Fibroblast of skin of left biceps (primary cell): ENCODE data around the gene SCNN1A.

Source experiments
- DNase-seq, 2 experiments: peaks; one replicate each; pipeline ENCODE4 v3.0.0-alpha.2; 2013; ENCODE audit warnings: low read depth in 2 of 2

SCNN1A gene

DNA sequence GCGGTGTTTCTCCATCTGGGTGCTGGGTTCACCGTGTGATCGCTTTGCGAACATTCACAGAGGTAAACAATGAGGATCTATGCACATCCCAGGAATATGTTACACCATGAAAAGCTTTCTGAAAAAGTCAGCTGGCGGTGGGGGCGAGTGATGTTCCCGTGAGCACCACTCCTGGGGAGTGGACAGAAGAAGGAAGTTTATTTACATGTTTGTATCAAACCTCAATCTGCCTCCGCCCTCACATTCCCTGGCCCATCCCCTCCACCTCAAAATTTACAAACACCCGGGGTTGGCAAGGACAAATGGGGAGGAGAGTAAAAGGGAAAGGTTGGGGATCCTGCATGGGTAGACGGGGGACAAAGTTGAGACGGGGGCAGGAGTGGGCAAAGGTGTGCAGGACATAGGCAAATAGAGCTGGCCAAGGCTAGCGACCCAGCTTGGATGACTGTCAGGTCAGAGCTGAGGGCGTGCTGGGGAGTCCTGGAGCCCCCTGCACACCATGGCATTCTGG, 40.4 kb downstream of the SCNN1A start:
- DNase-seq, result no peak

DNA sequence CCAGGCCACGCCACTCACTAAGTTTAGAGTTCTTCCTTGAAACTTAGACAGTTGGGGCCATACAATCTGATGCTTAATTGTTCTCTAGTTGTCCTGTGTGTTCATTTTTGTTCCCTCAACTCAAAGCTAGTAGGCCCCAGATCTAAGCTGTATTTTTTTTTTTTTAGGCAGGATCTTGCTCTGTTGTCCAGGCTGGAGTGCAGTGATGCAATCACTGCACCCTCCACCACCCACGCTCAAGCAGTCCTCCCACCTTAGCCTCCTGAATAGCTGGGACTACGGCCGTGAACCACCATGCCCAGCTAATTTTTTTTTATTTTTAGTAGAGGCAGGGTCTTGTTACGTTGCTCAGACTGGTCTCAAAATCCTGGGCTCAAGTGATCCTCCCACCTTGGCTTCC, 41.0 kb downstream of the SCNN1A start:
- no peak for DNase-seq

DNA sequence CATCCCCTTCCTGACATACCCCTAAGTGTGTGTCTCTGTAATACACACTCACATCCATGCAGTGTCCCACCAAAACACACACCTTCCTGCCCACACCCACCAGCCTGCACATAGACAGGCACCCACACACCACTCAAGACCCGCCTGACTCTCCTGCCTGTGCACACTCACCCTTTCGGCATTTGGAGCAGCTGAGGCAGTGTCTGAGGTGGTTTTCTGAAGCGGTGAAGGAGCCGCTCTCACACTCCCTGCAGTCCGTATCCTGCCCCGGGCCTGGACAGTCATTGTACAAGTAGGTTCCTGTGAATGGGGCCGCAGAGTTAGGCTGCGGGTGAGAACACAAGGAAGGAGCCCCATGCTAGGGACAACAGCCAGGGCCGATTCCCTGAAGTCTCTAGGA, 41.8 kb downstream of the SCNN1A start:
- DNase-seq, result no peak

DNA sequence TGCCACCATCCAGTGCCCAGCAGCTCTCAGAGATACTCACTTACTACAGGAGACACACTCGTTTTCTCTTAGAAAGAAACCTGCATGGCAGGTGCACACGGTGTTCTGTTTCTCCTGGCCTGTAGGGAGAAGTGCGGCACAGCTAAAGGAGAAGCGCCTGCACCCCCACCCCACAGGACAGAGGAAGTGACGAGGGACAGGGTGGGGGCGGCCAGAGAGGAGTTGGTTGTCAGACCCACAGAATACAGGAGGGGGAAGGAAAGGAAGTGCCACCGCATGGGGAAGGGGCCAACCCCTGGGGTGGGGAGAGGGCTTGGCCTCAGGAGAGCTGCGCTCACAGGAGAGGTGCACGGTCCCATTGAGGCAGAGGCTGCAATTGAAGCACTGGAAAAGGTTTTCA, 42.3 kb downstream of the SCNN1A start:
- no peak for DNase-seq

DNA sequence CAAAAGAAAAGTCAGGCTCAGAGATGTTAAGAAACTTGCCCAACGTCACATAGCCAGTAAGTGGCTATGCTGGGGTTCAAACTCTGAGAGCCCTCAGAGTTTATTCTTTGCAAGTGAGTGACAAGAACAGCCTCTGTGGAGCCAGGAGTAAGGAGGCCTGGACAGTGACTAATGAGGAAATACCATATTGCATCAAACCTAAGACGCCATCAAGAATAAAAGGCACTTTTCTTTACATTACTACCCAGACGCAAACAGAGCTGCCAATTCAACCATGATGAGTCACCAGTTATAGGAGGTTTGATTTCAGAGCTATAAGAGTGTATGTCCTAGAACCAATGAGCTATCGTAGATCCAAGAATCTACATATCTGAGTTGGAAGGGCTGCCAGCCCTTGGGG, 42.9 kb downstream of the SCNN1A start:
- DNase-seq, result peak; percentile 68 to 73

DNA sequence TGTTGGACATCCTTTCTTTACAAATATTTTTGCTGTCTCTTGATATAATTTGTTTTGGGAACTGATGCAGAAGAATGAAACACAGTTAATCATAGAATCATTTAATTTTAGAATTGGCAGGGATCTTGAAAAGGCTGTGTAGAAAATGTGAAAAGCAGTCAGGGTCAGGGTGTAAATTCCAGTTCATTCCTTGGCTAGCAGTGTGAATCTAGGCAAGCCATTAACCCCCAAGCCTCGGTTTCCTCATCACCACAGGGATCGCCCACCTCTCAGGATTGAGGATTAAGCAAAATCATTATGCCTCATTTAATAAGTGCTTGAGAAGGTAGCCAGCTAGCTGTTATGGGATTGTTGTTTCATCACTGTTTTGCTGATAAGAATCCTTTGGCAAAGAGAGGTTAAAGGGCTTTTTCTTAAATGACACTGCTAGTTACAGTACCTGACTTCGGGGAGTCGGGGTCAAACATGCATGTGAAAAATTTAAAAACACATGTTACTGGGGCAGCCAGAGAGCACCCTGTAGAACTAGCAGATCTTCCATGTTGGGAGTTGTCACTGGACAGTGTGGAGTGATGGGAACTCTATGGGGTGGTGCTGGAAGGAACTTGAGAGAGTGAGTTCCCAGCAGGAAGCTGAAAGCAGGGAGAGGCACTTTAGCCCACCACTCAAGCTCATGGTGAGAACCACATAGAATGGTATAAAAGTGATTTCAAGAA, 44.2 kb downstream of the SCNN1A start:
- DNase-seq, result no peak

DNA sequence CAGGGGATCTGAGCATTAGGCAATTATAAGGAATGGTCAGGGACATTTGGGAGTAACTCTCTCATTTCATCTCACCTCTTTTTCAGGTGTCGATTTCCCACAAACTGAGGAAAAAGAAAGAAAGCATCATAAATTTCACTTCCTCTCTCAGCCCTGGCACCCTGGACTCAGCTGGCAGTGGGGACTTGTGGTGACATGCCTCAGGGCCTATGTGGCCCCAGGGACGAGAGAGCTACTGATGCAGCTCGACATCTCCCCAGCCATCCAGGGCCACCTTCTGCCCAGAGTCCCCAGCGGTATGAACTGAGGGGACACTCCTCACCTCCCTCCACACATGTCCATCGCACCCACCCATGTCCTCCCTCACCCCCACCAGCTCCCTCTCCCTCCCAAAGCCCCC, 45.2 kb downstream of the SCNN1A start:
- DNase-seq, result no peak

DNA sequence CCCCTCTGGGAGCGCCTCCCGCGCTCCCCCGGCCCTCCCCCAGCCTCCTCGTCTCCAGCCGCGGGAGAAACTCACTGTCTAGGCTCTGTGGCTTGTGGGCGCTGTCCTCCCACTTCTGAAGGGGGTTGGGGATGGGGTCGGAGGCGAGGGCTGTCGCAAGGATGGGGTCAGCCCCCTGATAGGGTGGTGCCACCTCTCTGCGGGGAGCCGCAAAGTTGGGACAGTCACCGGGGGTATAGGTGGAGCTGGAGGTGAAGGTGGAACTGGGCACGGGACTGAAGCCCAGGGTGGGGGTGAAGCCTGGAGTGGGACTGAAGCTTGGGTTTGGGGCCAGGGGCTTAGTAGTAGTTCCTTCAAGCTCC, 45.7 kb downstream of the SCNN1A start:
- DNase-seq, result no peak

DNA sequence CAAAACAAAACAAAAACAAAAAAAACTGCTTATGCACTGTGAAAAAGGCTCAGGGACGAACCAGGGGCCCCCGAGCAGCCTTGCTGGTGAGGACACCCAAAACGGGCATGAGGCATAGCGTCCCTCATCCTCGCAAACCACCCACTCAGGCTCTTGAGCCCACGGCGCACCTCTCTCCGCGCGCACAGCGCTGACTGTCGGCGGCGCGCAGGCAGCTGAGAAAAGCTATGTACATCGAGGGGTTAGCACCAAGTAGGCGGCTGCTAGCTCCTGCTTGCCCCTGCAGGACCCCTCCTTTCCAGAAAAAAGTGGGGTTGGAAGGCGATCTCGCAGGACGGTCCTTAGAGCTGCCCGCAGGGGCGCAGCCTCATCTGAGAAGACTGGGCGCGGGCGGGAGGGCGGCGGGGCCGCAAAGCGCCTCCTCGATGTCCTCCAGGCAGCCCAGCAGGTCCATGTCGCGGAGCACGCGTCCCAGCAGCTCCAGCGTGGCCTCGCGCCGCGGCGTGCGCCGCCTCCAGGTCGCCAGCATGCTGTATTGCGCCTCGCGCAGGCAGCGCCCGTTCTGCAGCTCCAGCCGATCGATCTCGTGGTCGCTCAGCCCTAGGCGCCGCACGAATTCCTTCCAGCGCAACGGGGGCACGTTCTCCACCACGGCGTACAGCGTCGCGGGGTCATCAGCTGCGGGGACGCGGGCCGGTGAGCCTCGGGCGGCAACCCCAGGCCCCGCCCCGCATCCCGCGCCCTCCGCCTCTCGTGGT, 46.2 kb downstream of the SCNN1A start:
- no peak for DNase-seq

DNA sequence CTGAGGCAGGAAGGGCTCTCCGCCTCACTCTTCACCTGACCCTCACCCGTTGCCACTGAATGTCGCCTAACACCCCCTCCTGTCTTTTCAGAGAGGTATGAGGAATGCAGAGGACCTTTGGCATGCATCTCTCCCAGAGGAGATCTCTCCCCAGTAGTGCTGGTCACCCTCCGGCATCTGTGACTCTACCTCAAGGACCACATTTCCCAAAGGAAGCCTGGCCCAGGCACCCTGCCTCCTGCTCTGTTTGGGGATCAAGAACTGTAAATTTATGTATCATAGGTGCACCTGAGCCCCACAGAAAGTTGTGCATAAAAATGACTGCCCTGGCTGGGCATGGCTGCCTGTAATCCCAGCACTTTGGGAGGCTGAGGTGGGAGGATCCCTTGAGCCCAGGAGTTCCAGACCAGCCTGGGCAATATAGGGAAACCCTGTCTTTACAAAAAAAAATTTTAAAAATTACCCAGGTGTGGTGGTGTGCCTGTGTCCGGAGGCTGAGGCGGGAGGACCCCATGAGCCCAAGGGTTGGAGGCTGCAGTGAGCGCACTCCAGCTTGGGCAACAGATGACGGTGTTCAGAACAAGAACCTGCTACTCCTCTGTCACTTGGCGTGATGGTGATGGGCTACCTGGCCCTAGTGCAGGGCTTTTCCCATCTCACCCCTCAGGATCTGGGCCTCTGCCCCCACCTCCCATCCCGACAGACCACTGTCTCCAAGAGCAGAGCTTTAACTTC, 47.2 kb downstream of the SCNN1A start:
- no peak for DNase-seq

DNA sequence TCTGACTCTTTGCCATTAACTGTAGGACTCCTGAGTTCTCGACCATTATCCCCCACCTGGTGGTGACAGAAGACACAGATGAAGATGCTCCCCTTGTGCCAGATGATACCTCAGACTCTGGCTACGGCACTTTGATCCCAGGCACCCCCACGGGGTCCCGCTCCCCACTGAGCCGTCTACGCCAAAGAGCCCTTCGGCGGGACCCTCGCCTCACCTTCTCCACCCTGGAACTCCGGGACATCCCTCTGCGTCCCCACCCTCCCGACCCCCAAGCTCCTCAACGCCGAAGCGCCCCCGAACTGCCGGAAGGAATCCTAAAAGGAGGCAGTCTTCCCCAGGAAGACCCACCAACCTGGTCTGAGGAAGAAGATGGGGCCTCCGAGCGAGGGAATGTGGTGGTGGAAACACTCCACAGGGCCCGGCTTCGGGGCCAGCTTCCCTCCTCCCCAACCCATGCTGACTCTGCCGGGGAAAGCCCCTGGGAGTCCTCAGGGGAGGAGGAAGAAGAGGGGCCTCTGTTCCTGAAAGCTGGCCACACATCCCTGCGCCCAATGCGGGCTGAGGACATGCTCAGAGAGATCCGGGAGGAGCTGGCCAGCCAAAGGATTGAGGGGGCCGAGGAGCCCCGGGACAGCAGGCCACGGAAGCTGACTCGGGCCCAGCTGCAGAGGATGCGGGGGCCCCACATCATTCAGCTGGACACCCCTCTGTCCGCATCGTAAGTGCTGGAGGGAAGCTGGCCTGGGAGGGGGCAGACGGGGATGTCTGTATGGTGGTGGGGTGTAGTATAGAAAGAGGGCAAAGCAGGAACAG, 47.9 kb downstream of the SCNN1A start:
- no peak for DNase-seq

DNA sequence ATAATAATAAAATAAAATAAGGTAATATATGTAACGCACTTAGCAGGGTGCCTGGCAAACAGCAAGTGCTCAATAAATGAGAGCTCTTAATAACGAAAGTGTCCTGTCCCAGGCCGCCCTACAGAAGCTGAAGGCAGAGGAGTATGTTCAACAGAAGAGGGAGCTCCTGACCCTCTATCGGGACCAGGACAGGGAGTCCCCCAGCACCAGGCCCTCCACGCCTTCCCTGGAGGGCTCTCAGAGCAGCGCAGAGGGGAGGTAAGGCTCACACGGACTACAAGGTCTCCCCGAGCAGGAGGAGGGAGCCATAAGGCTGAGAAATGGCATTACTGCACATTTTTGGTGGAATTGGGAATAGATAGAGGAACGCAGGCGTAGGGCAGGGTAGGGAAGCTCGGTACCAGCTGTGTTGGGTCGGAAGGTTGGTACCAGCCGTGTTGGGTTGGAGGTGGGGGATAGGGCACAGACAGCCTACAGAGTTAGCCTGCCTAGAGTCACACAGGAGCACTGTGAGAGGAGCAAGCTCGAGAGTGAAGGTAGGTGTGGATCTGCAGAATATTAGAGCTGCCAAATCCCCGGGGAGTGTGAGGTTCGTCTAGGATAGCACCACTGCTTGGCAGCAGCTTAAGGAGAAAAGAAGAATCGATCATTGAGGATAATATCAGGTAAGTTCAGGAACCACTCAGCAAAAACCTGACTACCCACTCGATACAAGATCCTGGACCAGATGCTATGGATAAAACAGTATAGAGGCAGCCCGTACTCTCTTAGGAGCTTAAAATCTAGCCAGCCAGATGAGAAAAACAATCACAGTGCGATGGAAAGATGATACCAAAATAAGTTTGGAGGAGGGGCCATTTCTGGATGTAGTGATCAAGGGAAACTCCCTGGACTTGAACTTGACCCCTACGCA, 48.8 kb downstream of the SCNN1A start:
- DNase-seq, result peak in 1 of 2 experiments; percentile 34

DNA sequence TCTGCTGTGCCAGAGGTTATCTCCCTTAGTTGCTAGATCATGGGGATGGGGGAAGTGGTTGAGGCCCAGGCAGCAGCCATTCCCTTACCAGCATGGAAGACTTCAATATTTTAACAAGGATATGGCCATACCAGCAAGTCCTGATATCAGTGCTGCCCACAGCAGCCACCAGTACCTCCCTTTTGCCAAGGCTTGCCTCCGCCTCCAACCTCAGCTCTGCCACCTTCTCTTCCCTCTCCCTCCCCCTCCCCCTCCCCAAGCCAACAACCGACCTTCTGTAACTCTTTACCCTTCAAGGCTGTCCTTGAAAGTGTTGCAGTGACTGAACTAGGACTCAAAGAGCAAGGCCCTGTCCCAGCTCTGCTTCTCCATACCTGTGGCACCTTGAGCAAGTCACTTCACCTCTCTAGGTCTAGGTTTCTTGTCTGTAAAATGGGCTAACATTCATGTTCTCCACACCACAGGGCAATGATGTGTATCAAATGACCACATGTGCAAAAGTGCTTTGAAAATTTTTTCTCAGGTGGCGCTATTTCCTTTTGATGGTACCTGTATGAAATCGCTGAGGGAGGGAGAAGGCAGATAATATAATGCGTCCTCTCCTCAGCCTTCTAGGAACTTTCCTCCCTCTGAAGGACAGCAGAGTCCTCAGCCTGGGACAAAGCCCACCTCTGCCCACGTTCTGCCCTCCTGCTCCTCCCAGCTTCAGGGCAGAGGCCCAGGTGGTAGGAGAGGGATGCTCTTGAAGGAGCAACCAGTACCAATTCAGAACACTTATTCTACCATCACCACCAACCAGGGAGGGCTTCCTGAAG, 50.2 kb downstream of the SCNN1A start:
- DNase-seq, result no peak

DNA sequence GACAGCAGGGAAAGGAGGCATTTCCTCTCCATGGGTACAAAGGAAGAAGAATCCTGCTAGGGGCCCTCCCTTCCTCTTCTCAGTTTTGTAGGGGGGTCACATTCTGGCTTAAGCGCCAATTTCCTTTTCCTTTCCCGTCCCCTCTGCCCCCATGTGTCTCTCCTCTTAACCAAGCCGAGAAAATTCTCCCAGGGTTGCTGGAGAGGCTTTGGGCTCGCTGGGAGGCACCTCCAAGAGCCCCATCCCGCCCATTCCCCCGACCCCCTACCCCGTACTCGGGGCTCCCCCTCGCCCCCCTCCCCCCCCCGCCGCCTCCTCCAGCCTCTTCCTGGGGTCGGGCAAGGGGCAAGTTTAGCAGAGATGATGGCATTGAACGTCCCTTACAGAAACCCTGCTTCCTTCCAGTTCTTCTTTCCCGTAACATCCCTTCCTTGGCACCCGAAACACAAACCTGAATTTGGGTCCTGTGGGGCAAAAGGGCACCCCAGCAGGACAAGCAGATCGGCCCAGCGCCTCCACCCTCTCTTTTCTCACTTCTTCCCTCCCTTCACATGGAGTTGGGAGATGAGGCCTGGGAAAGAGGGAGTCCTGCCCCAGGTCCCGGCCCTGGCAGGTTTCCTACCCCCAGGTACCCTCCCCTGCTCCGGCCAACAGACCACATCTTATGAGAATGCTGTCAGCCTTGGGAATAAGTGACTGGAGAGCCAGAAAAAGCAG, 51.2 kb downstream of the SCNN1A start:
- no peak for DNase-seq

DNA sequence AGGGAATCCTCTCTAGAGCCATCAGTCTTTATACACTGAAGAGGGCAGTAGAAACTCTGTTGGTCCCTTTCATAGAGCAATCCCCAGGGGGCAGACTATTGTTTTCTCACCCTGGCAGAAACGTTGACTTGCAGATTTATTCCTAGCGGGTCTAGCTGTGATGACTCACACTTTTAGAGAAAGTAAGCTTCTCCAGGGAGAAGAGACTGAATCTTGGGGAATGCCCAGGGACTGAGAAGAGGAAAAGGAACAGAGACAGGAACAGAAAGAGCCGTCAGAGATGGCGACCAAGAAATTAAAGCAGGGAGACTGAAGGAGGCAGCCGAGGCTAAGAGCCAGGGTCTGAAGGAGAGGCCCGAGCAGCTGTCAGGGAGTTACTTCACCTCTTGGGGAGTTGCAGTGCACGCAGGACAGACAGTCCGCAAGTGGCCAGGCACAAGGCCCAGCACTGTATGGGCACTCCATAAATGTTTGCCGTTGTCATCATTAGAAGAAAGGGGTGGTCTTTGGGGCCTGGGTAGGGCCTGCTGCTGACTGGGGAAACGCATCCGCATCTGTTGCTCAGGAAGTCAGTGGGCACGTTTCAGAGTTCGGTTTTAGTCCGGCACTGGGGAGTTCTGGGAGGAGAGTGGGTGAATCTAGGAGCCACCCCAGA, 51.9 kb downstream of the SCNN1A start:
- DNase-seq, result peak; percentile 81 to 84

DNA sequence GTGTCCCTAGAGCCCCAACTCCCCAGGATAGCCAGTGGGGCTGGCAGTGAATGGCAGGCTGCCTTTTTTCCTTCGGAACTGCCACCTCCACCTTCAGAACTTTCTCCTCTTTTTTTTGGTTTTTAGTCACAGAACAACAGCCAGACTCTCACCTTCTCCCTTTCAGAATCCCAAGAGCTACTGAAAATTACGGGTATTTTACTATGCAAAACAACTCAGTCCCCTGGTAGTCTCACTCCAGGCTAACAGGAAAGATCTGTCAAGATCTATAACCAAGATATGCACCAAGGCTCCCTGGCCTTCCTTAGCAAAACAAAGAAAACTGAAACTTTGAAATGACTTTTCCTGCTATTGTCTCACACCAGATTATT, 52.4 kb downstream of the SCNN1A start:
- no peak for DNase-seq

DNA sequence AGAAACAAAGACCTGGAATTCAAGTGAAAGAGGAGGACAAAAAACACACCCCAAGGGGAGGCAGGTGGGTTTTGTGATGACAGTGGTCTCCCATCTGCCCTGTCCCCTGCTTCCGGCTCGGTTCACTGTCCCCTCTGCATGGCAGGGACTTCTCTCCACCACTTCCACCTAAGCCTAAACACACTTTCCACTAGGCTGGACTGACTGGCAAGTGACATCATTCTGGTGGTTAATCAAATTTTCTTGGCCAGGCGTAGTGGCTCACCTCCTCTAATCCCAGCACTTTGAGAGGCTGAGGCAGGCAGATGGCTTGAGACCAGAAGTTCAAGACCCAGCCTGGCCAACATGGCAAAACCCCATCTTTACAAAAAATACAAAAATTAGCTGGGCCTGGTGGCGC, 53.0 kb downstream of the SCNN1A start:
- no peak for DNase-seq

DNA sequence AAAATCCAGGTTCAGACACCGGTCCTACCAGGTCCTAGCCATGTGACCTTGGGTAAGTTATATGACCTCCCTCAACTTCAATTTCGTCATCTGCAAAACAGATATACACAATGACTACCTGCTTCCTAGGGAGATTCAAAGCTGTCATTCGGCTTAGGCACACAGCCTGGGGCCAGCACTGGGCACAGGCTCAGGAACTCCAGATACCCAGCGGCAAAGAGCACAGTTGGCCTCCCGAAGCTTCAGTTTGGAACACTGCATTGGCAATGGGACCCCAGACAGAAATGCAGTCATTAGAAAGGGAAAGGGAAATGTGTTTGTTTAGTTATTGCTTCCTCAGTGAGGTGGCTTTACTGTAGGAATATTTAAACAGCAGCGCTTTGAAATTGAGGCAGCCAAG, 53.5 kb downstream of the SCNN1A start:
- DNase-seq, result no peak

DNA sequence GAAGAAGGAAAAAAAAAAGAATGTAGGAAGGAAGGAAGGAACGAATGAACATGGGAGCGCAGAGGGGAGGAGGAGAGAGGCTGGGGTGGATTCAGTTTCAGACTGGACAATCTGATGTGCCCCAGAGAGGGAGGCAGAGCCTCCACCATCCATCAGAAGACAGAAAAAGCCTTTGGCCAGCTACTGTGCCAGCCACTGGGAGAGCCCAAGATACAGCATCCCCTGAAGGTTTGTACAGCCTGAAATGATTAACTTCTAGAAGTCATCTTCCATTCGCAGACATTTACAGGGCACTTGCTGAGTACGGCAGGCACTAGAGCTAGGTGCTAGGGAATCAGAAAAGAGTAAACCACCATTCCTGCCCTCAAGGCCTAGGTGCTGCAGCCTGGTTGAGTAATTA, 55.9 kb downstream of the SCNN1A start:
- DNase-seq, result no peak
